HL-60 (cell line): ENCODE results near the gene FTO.

ENCODE experiments used
- CTCF ChIP-seq: IDR thresholded peaks from one replicate; pipeline ENCODE4 v1.5.1; 2011; ENCODE audit warnings: low read length, control low read depth, inconsistent platforms; ENCODE audit not compliant: insufficient read depth
- POLR2AphosphoS5 ChIP-seq: IDR thresholded peaks from 2 replicates; pipeline ENCODE4 v1.6.1; 2012; ENCODE audit warnings: low read depth

GRCh38 chr16:53664724-53665345, 39.1 kb upstream of the FTO start:
- TF ChIP-seq CTCF (no peak), POLR2AphosphoS5 (no peak)
